Raji (cell line): ENCODE results near the gene HEATR1.

Experiments
- POLR2A ChIP-seq: IDR thresholded peaks from 2 replicates; pipeline ENCODE4 v1.6.1; 2011; ENCODE audit warnings: low read depth, low read length, control low read depth; ENCODE audit not compliant: insufficient read depth

The HEATR1 gene

GRCh38 chr1:236603991-236604904, at the start of gene HEATR1:
Gene HEATR1 (minus strand): TSS chr1:236604516. CDS start chr1:236604095, 421 bp downstream.
- peak; percentile 91 for TF ChIP-seq POLR2A

- TF ChIP-seq POLR2A, result no peak
Measured at GRCh38 chr1:236645016-236645680, 40.8 kb upstream of the HEATR1 start.

- TF ChIP-seq POLR2A, result no peak
Measured at GRCh38 chr1:236642763-236643162, 38.4 kb upstream of the HEATR1 start.

GRCh38 chr1:236639686-236640085, 35.4 kb upstream of the HEATR1 start:
- TF ChIP-seq POLR2A, result no peak

- no peak for TF ChIP-seq POLR2A
Measured at GRCh38 chr1:236638945-236639344, 34.6 kb upstream of the HEATR1 start.

- no peak for TF ChIP-seq POLR2A
Measured at GRCh38 chr1:236636017-236636416, 31.7 kb upstream of the HEATR1 start.

- no peak for TF ChIP-seq POLR2A
Measured at GRCh38 chr1:236627727-236628408, 23.6 kb upstream of the HEATR1 start.

- no peak for TF ChIP-seq POLR2A
Measured at GRCh38 chr1:236623371-236624166, 19.3 kb upstream of the HEATR1 start.

- TF ChIP-seq POLR2A, result no peak
Measured at GRCh38 chr1:236622407-236622806, 18.1 kb upstream of the HEATR1 start.

GRCh38 chr1:236619398-236619797, 15.1 kb upstream of the HEATR1 start:
- no peak for TF ChIP-seq POLR2A

GRCh38 chr1:236618507-236618906, 14.2 kb upstream of the HEATR1 start:
- no peak for TF ChIP-seq POLR2A

- no peak for TF ChIP-seq POLR2A
Measured at GRCh38 chr1:236615399-236616148, 11.3 kb upstream of the HEATR1 start.

GRCh38 chr1:236612349-236612748, 8.0 kb upstream of the HEATR1 start:
- TF ChIP-seq POLR2A, result no peak
